Left renal pelvis (tissue), 4 donors: ENCODE results near the gene CFAP90. TPM values are rescaled to one million over a fixed set of nuclear protein-coding genes. Genes with fewer than 3 reads are reported as not detected.

Source experiments
- DNase-seq, 4 donors: peaks; one replicate each; pipeline ENCODE4 v3.0.0-alpha.2; 2013; ENCODE audit warnings: low read depth in 4 of 4, low spot score in 3 of 4
- polyA plus RNA-seq, 4 donors: library from polyadenylated mRNA; unstranded; fragments of 120-200 nt; gene quantifications; one replicate each; pipeline ENCODE4 v1.2.1, GENCODE V29; 2013; ENCODE audit not compliant: insufficient read length in 4 of 4

CFAP90 gene
- polyA plus RNA-seq, 4 donors, result 1.7 to 6.3 (median 4.5) TPM

- DNase-seq, result no peak
Observed at GRCh38 chr5:7827610-7828009, 23.3 kb downstream of the CFAP90 start.

- DNase-seq, result no peak
Observed at GRCh38 chr5:7825630-7826029, 25.3 kb downstream of the CFAP90 start.

- no peak for DNase-seq
Observed at GRCh38 chr5:7824995-7825394, 25.9 kb downstream of the CFAP90 start.

- no peak for DNase-seq
Observed at GRCh38 chr5:7823594-7823993, 27.3 kb downstream of the CFAP90 start.

- no peak for DNase-seq
Observed at GRCh38 chr5:7822449-7822848, 28.5 kb downstream of the CFAP90 start.

- DNase-seq, result no peak
Observed at GRCh38 chr5:7816535-7816901, 34.4 kb downstream of the CFAP90 start.

- peak in 3 of 4 donors; percentile 40 to 47 (median 44) for DNase-seq
Observed at GRCh38 chr5:7815892-7816534, 34.9 kb downstream of the CFAP90 start.

GRCh38 chr5:7814816-7815215, 36.1 kb downstream of the CFAP90 start:
- DNase-seq, result no peak

GRCh38 chr5:7813576-7813975, 37.4 kb downstream of the CFAP90 start:
- DNase-seq, result no peak

GRCh38 chr5:7813007-7813406, 37.9 kb downstream of the CFAP90 start:
- no peak for DNase-seq

- DNase-seq, result no peak
Observed at GRCh38 chr5:7811715-7812114, 39.2 kb downstream of the CFAP90 start.

GRCh38 chr5:7808998-7809397, 41.9 kb downstream of the CFAP90 start:
- no peak for DNase-seq

GRCh38 chr5:7805379-7805778, 45.6 kb downstream of the CFAP90 start:
- no peak for DNase-seq

GRCh38 chr5:7803937-7804336, 47.0 kb downstream of the CFAP90 start:
- no peak for DNase-seq

- DNase-seq, result no peak
Observed at GRCh38 chr5:7802855-7803254, 48.1 kb downstream of the CFAP90 start.

- no peak for DNase-seq
Observed at GRCh38 chr5:7801891-7802614, 48.9 kb downstream of the CFAP90 start.

- DNase-seq, result no peak
Observed at GRCh38 chr5:7795306-7795705, 55.6 kb downstream of the CFAP90 start.

GRCh38 chr5:7794823-7795222, 56.1 kb downstream of the CFAP90 start:
- DNase-seq, result no peak

GRCh38 chr5:7794311-7794710, 56.6 kb downstream of the CFAP90 start:
- DNase-seq, result no peak

- DNase-seq, result no peak
Observed at GRCh38 chr5:7793895-7794294, 57.0 kb downstream of the CFAP90 start.

- no peak for DNase-seq
Observed at GRCh38 chr5:7789567-7789966, 61.4 kb downstream of the CFAP90 start.

GRCh38 chr5:7787770-7788169, 63.2 kb downstream of the CFAP90 start:
- no peak for DNase-seq
